ENCODE data around the gene CCP110.

The CCP110 gene

GRCh38 chr16:19484096-19484495 lies 39.6 kb upstream of the CCP110 start:
- H3K27ac ChIP-seq, result no peak overlapping the region
- TF ChIP-seq CTCF (conservative IDR thresholded peaks at IDR 0.05) (no peak), ZFX (IDR thresholded peaks at IDR 0.05) (no peak)

- TF ChIP-seq ZFX (IDR thresholded peaks at IDR 0.05), result no peak
- no peak for TF ChIP-seq CTCF (conservative IDR thresholded peaks at IDR 0.05)
- H3K27ac ChIP-seq, result no peak overlapping the region
Observed at GRCh38 chr16:19485611-19486010, 38.1 kb upstream of the CCP110 start.

GRCh38 chr16:19486051-19486450 lies 37.7 kb upstream of the CCP110 start:
- H3K27ac ChIP-seq, result no peak overlapping the region
- TF ChIP-seq ZFX (IDR thresholded peaks at IDR 0.05) (no peak), CTCF (conservative IDR thresholded peaks at IDR 0.05) (no peak)

- no peak overlapping the region for H3K27ac ChIP-seq
- TF ChIP-seq ZFX (IDR thresholded peaks at IDR 0.05), result no peak
- TF ChIP-seq CTCF (conservative IDR thresholded peaks at IDR 0.05), result no peak; the same call in 1 of the 2 replicates
Observed at GRCh38 chr16:19486750-19487325, 36.9 kb upstream of the CCP110 start.

GRCh38 chr16:19488213-19488640 lies 35.5 kb upstream of the CCP110 start:
- no peak overlapping the region for H3K27ac ChIP-seq
- no peak for TF ChIP-seq ZFX (IDR thresholded peaks at IDR 0.05)
- no peak for TF ChIP-seq CTCF (conservative IDR thresholded peaks at IDR 0.05)

- TF ChIP-seq ZFX (IDR thresholded peaks at IDR 0.05) (no peak), CTCF (conservative IDR thresholded peaks at IDR 0.05) (no peak)
- no peak overlapping the region for H3K27ac ChIP-seq
Observed at GRCh38 chr16:19490619-19491018, 33.1 kb upstream of the CCP110 start.

GRCh38 chr16:19497176-19497575 lies 26.6 kb upstream of the CCP110 start:
- no peak for TF ChIP-seq ZFX (IDR thresholded peaks at IDR 0.05)
- TF ChIP-seq CTCF (conservative IDR thresholded peaks at IDR 0.05), result no peak

More at GRCh38 chr16:19497176-19497575, 26.6 kb upstream of the CCP110 start:
- H3K27ac ChIP-seq, result no peak overlapping the region

All from C4-2B (cell line).